Choroid plexus epithelial cell (primary cell): ENCODE measurements around the gene ARID3A.
A peak's percentile ranks its signal among the peaks of the same experiment; 100 is the strongest.

Source experiments
- DNase-seq: peaks from one replicate; pipeline ENCODE4 v3.0.0-alpha.2; 2010; ENCODE audit warnings: low read depth
- H3K4me3 ChIP-seq: 2 replicates; pipeline ENCODE4 v1.5.1; 2011; ENCODE audit warnings: low read depth, mild to moderate bottlenecking, control low read depth, low read length, moderate library complexity
- TF ChIP-seq, protein P1 (sequence below): conservative IDR thresholded peaks from 2 replicates; pipeline ENCODE4 v1.5.1; 2011; ENCODE audit warnings: low read depth, mild to moderate bottlenecking, control low read depth, inconsistent platforms, low read length, moderate library complexity

ARID3A gene

DNA sequence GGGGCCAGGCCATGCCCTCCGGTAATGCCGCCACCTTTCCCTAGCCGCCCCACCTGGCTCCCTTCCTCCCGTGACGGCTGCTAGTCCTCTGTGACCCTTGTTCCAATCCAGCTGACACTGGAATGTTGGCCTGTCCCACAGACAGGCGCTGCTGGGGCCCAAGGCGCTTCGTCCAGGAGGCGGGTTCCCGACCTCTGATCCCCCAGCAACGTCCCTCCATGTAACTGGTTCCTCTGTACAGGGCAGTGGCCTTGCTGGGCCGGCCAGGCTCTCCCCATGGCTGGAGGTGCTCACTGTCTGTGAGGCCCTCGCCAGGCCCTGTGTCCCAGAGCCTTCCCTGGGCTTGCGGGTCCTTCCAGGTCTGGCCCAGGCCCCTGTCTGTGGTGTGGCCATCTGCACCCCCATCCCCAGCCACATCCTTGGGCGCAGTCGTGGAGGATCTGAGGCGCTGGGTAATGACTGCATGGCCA is 67.6 kb downstream of the ARID3A start:
- DNase-seq, result no peak
- no peak overlapping the region for H3K4me3 ChIP-seq
- TF ChIP-seq, protein P1, sequence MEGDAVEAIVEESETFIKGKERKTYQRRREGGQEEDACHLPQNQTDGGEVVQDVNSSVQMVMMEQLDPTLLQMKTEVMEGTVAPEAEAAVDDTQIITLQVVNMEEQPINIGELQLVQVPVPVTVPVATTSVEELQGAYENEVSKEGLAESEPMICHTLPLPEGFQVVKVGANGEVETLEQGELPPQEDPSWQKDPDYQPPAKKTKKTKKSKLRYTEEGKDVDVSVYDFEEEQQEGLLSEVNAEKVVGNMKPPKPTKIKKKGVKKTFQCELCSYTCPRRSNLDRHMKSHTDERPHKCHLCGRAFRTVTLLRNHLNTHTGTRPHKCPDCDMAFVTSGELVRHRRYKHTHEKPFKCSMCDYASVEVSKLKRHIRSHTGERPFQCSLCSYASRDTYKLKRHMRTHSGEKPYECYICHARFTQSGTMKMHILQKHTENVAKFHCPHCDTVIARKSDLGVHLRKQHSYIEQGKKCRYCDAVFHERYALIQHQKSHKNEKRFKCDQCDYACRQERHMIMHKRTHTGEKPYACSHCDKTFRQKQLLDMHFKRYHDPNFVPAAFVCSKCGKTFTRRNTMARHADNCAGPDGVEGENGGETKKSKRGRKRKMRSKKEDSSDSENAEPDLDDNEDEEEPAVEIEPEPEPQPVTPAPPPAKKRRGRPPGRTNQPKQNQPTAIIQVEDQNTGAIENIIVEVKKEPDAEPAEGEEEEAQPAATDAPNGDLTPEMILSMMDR, result no peak

DNA sequence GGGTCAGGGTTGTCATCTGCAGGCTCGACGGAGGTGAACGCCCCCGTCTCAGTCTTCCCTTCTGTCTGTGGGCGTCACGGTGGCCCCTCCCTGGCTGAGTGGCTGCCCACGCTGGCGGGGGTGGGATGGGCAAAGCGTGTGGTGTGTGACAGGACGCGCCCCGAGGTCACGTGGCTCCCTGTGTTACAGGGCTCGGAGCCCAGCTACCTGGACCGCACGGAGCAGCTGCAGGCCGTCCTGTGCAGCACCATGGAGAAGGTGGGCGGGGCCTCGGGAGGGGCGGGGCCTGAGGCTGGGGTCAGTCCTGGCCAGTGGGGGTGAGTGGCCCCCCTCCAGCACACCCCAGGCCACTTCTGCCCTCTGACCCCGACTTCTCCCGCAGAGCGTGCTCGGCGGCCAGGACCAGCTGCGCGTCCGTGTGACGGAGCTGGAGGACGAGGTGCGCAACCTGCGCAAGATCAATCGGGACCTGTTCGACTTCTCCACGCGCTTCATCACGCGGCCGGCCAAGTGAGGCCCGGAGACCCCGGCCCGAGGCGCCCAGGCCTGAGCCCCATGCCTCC is 68.1 kb downstream of the ARID3A start:
- TF ChIP-seq, protein P1, result no peak
- H3K4me3 ChIP-seq, result no peak overlapping the region
- DNase-seq, result no peak

DNA sequence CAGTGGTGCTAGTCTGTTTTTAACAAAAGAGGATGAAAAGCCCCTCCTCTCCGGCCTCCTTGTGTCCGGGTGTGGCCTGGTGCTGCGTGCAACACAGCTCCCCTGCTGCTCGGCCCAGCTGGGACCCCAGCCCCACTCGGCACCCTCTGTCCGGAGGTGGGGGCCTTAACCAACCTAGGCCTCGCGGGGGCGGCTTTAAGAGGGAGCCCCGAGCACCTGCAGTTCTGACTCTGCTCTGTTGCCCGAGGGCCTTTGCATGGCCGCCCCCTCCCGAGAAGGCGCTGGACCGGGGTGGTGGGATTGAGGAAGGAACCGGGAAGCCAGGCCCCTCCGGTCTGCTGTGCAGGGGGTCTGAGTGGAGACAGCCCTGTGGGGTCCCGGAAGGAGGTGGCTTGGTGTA is 68.7 kb downstream of the ARID3A start:
- TF ChIP-seq, protein P1, result no peak
- no peak overlapping the region for H3K4me3 ChIP-seq
- no peak for DNase-seq

DNA sequence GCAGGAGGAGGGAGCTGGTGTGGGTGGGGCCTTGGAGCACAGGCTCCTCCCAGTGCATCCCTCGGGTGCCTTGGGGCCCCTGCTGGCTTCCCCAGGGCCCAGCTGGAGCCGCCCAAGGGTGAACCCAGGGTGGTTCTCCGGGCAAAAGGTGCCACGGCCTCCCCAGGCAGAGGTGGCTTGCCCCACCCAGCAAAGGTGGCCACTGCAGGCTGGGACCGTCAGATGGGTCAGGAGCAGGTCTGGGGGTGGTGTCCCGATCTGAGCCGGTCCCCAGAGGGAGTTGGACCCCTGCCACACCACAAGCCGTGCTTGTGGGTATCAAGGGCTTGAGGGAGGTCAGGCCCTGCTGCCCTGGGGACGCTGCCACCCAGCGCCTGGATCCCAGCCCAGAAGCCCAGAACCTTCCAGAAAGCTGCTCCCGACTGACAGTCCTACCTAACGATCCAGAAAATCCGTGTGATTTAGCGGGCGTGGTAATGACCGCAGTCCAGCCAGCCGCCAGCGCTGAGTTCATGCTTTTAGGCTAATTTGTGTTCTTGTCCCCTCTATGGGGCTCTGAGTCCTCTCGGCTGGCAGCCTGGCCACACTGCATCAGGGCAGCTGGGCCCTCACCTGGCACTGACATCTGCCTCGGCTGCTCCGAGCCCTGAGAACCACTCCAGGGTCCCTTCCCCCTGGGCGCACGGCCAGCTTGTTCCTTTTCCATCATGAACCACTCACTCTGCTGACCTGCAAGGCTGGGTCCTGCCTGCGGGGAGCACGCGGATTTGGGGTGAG is 69.4 kb downstream of the ARID3A start:
- no peak for DNase-seq
- TF ChIP-seq, protein P1, result no peak
- H3K4me3 ChIP-seq, result no peak overlapping the region

DNA sequence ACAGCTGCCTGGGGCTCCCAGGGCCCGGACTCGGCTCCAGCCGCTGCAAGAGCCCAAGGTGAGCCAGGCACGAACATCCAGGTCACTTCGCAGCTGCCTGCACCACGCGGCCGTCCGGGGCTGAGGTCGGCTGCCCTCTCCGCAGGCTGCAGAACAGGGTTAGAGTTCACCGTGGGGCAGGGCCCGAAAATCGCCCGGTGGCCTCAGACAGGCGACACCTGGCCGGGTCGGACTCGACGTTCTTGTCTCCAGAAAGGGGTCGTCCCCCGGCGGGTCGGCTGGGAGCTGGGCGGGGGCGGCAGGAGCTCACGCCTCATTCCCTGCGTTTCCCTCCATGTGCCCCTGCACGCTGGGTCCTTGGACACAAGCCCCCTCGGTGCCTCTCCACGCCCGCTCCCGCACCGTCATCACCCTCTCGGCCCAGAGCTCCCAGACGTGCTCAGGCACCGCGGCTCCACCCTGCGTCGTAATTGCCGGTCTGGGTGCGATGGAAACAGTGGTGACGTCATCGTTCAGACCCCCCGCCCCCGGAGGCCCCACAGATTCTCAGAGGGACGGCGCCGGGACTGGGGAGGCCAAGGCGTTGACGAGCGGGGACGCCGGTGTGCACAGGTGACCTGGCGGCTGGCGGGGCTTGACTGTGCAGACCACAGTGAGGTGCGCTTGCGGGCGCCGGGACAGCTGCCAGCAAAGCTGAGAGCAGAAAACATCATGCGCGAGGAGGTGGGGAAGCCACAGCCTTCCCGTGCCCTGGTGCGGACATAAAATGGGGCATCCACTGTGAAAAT is 70.4 kb downstream of the ARID3A start:
- peak; percentile 54 for DNase-seq
- H3K4me3 ChIP-seq, result peak overlapping the region; percentile 29
- TF ChIP-seq, protein P1, result no peak

DNA sequence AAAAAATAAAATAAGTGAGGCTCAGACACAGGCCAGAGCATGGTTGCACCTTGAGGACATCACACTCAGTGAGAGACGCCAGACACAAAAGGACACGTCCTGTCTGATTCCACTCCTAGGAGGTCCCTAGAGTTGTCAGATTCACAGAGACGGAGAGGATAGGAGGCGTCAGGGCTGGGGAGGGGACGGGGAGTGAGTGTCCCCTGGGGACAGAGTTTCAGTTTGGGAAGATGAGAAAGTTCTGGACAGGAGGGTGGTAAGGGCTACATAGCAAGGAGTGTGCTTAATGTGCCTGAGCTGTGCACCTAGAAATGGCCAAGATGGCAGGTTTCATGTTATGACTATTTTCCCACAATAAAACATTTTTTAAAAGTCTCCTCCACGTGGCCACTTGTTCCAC is 72.2 kb downstream of the ARID3A start:
- TF ChIP-seq, protein P1, result no peak
- no peak overlapping the region for H3K4me3 ChIP-seq
- no peak for DNase-seq

DNA sequence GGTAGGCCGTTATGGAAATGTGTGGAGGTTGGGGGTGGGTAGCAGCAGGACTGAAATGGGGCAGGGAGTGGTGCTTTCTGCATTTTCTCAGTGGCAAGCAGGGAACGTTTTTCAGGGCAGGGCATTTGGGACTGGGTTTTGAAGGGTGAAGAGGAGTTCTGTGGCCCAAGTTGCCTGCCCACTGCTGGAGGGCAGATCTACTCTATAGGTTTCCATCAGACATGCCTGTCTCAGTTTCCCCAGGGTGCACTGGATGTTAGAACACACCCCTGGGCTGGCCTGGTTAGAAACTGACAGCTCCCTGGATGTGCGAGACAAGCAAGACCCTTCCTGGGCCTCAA is 73.5 kb downstream of the ARID3A start:
- DNase-seq, result no peak
- H3K4me3 ChIP-seq, result no peak overlapping the region
- TF ChIP-seq, protein P1, result no peak
